ENCODE data around the gene CGN.
A peak's percentile ranks its signal among the peaks of the same experiment; 100 is the strongest.

The CGN gene

GRCh38 chr1:151529211-151529702, 18.1 kb downstream of the CGN start:
- no peak for DNase-seq (ENCODE audit: low read depth in 2 of 2)
- no peak overlapping the region for H3K4me3 ChIP-seq (replicated peaks in 1 of 2; ENCODE audit: low read depth in 2 of 2, low read length in 2 of 2)
- TF ChIP-seq CTCF (IDR thresholded peaks at IDR 0.05; ENCODE audit: low read depth, low read length): no peak

DNA sequence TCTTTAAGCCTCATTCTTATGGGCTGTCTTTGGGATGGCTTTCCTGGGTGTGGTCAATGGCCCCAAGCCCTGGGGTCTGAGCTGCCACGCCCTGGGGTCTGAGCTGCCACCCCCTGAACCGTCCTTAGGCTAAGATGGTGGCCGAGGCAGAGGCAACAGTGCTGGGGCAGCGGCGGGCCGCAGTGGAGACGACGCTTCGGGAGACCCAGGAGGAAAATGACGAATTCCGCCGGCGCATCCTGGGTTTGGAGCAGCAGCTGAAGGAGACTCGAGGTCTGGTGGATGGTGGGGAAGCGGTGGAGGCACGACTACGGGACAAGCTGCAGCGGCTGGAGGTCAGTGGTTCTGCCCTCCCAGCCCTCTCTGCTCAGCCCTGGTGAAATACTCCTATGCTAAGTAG, 18.6 kb downstream of the CGN start:
- TF ChIP-seq CTCF (IDR thresholded peaks at IDR 0.05; ENCODE audit: low read depth, low read length): no peak
- H3K4me3 ChIP-seq (replicated peaks in 1 of 2; ENCODE audit: low read depth in 2 of 2, low read length in 2 of 2): no peak overlapping the region
- no peak for DNase-seq (ENCODE audit: low read depth in 2 of 2)

DNA sequence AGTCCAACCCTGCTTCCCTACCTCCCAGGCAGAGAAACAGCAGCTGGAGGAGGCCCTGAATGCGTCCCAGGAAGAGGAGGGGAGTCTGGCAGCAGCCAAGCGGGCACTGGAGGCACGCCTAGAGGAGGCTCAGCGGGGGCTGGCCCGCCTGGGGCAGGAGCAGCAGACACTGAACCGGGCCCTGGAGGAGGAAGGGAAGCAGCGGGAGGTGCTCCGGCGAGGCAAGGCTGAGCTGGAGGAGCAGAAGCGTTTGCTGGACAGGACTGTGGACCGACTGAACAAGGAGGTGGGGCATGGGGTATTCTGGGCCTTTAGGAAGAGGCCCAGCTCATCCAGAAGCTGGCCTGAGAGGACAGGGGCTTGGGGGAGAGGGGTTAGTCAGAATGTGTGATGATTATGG, 19.3 kb downstream of the CGN start:
- no peak for DNase-seq (ENCODE audit: low read depth in 2 of 2)
- no peak for TF ChIP-seq CTCF (IDR thresholded peaks at IDR 0.05; ENCODE audit: low read depth, low read length)
- H3K4me3 ChIP-seq (replicated peaks in 1 of 2; ENCODE audit: low read depth in 2 of 2, low read length in 2 of 2): no peak overlapping the region

DNA sequence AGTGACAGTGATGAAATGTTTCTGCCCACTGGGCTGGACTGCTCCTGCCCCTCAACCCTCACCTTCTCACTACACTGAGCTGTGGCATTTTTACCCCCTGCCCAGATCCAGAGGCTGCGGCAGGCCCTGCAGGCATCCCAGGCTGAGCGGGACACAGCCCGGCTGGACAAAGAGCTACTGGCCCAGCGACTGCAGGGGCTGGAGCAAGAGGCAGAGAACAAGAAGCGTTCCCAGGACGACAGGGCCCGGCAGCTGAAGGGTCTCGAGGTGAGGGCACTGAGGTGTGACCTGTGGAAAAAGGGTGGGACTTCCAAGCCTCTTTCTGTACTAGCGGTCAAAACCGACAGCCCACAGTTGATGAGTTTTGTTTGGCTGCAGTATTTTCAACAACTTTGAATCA, 22.7 kb downstream of the CGN start:
- H3K4me3 ChIP-seq (replicated peaks in 1 of 2; ENCODE audit: low read depth in 2 of 2, low read length in 2 of 2): no peak overlapping the region
- no peak for DNase-seq (ENCODE audit: low read depth in 2 of 2)
- no peak for TF ChIP-seq CTCF (IDR thresholded peaks at IDR 0.05; ENCODE audit: low read depth, low read length)

GRCh38 chr1:151534662-151535278, 23.6 kb downstream of the CGN start:
- DNase-seq (ENCODE audit: low read depth in 2 of 2): peak; percentile 80
- no peak overlapping the region for H3K4me3 ChIP-seq (replicated peaks in 1 of 2; ENCODE audit: low read depth in 2 of 2, low read length in 2 of 2)
- TF ChIP-seq CTCF (IDR thresholded peaks at IDR 0.05; ENCODE audit: low read depth, low read length): peak; percentile 98

DNA sequence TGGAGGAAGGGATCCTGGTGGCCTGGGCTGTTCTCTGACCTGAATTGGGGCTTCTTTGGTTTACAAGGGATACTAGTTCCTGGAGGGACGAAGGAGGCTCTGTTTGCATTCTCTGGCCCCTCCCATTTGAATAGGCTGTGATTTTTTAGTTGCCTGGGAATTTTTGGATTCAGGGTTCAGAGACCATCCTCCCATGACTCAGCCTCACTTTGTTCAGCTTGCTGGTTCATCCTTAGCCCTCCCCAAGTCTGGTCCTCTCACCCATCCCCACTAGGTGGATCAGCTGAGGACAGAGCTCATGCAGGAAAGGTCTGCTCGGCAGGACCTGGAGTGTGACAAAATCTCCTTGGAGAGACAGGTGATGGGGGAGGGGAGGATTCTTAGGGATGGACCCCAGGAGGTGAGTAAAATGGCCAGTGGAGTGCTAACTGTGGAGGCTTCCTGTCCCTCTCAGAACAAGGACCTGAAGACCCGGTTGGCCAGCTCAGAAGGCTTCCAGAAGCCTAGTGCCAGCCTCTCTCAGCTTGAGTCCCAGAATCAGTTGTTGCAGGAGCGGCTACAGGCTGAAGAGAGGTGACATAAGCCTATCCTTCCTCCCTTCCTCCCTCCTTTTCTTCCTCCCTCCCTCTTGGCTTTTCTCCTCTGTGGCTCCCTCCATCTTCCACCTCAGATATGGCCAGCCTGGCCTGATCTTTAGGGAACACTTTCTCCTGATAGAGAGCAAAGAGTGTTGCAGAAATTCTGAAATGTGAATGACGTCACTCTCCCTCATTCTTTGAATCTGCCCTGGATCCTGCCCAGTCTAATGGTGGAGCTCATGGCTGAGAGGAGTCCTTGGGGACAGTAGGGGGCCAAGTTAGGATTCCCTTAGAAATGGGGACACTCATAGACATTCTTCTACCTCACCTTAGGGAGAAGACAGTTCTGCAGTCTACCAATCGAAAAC, 24.4 kb downstream of the CGN start:
- no peak for TF ChIP-seq CTCF (IDR thresholded peaks at IDR 0.05; ENCODE audit: low read depth, low read length)
- DNase-seq (ENCODE audit: low read depth in 2 of 2): peak in 1 of 2 donors; percentile 49
- no peak overlapping the region for H3K4me3 ChIP-seq (replicated peaks in 1 of 2; ENCODE audit: low read depth in 2 of 2, low read length in 2 of 2)

All from cardiac fibroblast (primary cell).